GM12875 (cell line): ENCODE measurements around the gene RNF167.

Experiments used
- H3K4me3 ChIP-seq: one replicate; pipeline ENCODE4 v1.5.1; 2011; ENCODE audit warnings: low read depth, low read length, control low read depth
- CTCF ChIP-seq: IDR thresholded peaks from 2 replicates; pipeline ENCODE4 v1.5.1; 2011; ENCODE audit warnings: low read depth, mild to moderate bottlenecking, control low read depth, inconsistent platforms, low read length, moderate library complexity, borderline replicate concordance; ENCODE audit not compliant: insufficient read depth

Gene RNF167

DNA sequence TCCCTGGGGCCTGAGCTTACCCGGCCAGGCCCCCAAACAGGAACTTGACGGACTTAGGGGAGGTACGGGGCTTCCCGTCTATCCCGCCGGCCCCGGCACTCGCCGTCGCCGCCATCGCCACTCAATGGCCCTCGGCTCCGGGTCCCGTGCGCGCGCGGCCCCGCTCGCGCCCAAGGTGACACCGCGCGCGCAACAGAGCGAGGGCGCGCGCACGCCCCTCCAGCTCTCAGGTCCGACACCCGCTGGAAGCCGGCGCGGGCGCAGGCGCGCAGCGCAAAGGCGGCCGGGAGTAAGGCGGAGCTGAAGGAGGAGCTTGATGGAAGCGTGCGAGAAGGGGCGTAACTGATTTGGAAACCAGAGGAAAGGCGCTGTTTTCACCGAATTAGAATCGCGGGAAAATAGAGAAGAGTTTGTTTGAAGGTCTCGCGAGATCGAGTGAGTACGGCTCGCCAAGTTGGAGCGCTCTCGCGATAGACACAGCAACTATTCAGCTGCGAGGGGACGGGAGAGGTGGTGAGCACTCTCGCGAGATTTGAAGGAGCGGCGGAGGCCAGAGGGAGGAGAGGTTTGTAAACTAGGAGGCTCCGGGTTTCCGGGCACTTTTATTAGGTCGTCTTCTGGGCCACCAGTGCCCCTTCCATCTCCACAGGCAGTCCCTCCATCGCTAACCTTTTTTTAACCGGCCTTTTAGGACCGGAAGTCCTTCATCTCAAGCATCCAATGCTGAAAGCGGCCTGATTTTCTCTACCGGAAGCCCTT, at the start of gene RNF167, which contains the start of gene SLC25A11:
Gene RNF167, plus strand, starts transcription at position 473 of the 759 bp plus-strand sequence. CDS start 642 bp downstream, outside the sequence.
Gene SLC25A11, minus strand, starts transcription at position 251 of the 759 bp plus-strand sequence. Its CDS starts 136 bp downstream, at position 115.
- TF ChIP-seq CTCF: no peak
- H3K4me3 ChIP-seq: peak within 1 kb of the TSS; percentile 99

DNA sequence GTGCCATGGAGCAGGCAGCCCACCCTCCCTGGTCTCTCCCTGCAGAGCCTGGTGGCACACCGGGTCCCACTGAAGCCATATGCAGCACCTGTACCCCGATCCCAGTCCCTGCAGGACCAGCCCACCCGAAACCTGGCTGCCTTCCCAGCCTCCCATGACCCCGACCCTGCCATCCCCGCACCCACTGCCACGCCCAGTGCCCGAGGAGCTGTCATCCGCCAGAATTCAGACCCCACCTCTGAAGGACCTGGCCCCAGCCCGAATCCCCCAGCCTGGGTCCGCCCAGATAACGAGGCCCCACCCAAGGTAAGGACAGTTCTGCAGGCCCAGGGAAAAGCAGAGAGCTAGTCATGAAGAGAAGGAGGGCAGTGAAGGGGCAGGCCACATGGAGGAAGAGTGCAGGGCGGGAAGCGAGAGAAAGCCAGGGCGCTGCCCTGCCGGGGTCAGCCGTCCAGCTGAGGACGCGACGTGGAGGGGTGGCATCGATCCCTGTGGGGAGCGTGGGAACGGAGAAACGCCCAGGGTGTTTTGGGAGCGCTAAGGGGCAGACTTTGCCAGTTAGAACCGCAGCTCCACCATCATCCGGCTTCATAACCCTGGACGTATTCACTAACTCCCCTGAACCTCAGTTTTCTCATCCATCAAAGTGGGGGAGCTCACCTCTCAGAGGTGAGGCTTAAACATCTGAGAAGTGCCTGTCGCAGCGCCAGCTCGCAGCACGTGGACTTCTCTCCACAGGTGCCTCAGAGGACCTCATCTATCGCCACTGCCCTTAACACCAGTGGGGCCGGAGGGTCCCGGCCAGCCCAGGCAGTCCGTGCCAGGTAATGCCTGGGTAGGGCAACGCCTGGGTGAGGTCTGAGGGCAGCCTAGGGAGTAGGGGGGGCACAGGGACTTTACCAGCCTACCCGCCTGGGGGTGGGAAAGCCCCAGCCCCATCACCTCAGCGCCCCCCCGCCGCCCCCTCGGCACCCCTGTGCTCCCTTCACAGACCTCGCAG, 48.4 kb upstream of the RNF167 start:
- no peak for TF ChIP-seq CTCF
- H3K4me3 ChIP-seq: no peak overlapping the region

- no peak for TF ChIP-seq CTCF
- no peak overlapping the region for H3K4me3 ChIP-seq
Measured at GRCh38 chr17:4892499-4893221, 47.4 kb upstream of the RNF167 start.

GRCh38 chr17:4893272-4893671, 46.8 kb upstream of the RNF167 start:
- no peak for TF ChIP-seq CTCF
- no peak overlapping the region for H3K4me3 ChIP-seq

DNA sequence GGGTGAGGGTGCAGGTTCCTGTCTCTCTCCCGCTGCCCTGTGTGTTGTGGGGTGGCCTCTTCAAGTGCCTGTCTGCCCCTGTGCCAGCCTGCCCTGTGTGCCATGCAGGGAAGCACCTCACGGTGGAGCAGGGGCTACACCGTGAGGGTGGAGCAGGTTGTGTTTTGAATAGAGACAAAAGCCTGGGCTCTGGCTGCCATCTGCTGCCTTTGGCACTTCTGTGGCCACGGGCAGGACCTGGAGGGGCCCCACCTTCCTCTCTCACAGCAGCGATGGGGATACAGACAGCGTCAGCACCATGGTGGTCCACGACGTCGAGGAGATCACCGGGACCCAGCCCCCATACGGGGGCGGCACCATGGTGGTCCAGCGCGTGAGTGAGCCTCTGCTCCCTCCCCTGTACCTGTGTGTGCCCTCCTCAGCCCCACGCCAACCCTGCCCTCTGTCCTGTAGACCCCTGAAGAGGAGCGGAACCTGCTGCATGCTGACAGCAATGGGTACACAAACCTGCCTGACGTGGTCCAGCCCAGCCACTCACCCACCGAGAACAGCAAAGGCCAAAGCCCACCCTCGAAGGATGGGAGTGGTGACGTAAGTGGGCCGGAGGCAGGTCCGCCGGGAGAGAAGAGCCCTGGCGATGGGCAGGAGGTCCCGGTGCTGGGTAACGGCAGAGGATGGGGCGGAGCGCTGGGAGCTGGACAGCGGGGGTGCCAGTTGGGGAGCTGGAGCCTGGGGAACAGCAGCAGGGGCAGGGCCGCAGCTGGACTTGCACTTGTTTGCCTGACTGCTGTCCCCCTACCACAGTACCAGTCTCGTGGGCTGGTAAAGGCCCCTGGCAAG, 46.1 kb upstream of the RNF167 start:
- no peak for TF ChIP-seq CTCF
- H3K4me3 ChIP-seq: no peak overlapping the region

GRCh38 chr17:4895121-4895520, 44.9 kb upstream of the RNF167 start:
- H3K4me3 ChIP-seq: no peak overlapping the region
- TF ChIP-seq CTCF: no peak
